ENCODE results near the gene GINS3.
"Not testable (repeated sequence)": the region's sequence is repeated elsewhere in the genome, so short reads cannot be mapped to it uniquely, and the experiment has no call there.

DNA sequence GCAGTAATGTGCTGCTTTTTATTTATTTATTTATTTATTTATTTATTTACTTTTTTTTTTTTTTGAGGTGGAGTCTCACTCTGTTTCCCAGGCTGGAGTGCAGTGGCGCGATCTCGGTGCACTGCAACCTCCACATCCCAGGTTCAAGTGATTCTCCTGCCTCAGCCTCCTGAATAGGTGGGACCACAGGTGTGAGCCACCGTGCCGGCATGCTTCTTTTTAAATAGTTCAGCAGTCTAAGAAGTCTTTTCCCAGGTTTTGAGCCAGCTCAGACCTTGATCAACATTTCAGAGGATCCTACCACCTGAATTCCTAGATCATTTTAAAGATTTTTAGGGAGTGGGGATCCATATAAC, 20.3 kb downstream of the GINS3 start:
- TF ChIP-seq, protein P1, sequence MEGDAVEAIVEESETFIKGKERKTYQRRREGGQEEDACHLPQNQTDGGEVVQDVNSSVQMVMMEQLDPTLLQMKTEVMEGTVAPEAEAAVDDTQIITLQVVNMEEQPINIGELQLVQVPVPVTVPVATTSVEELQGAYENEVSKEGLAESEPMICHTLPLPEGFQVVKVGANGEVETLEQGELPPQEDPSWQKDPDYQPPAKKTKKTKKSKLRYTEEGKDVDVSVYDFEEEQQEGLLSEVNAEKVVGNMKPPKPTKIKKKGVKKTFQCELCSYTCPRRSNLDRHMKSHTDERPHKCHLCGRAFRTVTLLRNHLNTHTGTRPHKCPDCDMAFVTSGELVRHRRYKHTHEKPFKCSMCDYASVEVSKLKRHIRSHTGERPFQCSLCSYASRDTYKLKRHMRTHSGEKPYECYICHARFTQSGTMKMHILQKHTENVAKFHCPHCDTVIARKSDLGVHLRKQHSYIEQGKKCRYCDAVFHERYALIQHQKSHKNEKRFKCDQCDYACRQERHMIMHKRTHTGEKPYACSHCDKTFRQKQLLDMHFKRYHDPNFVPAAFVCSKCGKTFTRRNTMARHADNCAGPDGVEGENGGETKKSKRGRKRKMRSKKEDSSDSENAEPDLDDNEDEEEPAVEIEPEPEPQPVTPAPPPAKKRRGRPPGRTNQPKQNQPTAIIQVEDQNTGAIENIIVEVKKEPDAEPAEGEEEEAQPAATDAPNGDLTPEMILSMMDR (IDR thresholded peaks at IDR 0.05) = not testable (repeated sequence)
- not testable (repeated sequence) for TF ChIP-seq POLR2A (IDR thresholded peaks at IDR 0.05)
